HG03342 (cell line): ENCODE data around the gene MAML3.

ENCODE experiments used
- ATAC-seq: cut with Tn5 transposase; IDR thresholded peaks from one replicate; pipeline ENCODE4 v1.9.1; 2021; ENCODE audit warnings: mild to moderate bottlenecking, moderate library complexity; ENCODE audit not compliant: unreplicated experiment

Gene MAML3

GRCh38 chr4:139823746-139824145 is 330.2 kb downstream of the MAML3 start:
- no peak for ATAC-seq

DNA sequence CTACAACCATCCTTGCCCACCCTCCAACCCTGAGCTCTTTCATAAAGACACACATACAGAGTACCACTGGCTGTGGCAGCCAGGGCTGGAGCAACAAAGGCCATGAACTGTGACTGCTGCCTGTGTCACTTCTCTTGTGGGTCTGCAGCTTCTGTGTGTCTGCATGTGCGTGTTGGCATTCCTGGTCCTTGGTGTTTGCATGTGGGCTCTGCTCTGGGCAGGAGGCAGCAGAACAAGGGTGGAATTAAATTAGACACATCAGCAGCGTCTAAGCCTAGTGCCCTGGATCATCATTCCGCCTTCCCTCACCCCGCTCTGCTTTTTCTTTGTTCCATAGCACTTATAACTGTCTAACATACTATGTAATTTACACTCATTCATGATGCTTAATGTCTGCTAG is 330.6 kb downstream of the MAML3 start:
- ATAC-seq: no peak

GRCh38 chr4:139822391-139822790 is 331.6 kb downstream of the MAML3 start:
- ATAC-seq: no peak

- no peak for ATAC-seq
Observed at GRCh38 chr4:139819082-139819481, 334.9 kb downstream of the MAML3 start.

DNA sequence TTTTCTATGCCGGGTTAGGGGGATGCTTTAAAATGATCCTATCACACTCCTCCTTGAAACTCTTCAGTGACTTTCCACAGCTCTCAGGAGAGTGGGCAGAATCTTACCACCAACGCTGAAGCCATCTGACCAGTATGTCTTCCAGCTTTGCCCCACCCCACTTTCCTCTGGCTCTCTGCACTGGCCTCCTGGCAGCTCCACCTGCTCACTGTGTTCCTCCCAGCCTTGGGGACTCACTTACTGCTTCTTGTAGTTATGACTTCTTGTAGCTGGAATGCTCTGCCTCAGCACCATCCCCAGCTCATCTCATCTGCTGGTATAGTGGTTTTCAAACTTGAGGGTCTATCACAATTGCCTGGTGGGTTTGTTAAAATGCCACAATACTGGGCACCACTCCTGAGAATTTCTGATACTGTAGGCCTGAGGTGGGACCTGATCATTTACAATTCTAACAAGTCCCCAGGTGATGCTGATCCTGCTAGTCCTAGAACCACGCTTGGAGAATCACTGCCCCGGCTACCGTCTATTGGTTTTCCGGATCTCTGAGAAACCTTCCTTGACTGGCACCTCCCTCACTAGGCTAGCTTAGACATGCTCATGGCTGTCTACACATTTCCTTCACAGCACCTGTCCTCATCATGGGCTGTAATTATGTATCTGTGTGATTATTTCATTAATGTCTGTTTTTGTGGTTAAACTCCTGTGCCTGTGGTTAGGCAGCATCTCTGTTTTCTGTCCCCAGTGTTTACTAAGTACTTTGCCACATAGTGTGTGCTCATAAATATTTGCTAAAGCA is 336.1 kb downstream of the MAML3 start:
- no peak for ATAC-seq

GRCh38 chr4:139816856-139817255 is 337.1 kb downstream of the MAML3 start:
- no peak for ATAC-seq

- no peak for ATAC-seq
Observed at GRCh38 chr4:139815778-139816601, 338.0 kb downstream of the MAML3 start.

DNA sequence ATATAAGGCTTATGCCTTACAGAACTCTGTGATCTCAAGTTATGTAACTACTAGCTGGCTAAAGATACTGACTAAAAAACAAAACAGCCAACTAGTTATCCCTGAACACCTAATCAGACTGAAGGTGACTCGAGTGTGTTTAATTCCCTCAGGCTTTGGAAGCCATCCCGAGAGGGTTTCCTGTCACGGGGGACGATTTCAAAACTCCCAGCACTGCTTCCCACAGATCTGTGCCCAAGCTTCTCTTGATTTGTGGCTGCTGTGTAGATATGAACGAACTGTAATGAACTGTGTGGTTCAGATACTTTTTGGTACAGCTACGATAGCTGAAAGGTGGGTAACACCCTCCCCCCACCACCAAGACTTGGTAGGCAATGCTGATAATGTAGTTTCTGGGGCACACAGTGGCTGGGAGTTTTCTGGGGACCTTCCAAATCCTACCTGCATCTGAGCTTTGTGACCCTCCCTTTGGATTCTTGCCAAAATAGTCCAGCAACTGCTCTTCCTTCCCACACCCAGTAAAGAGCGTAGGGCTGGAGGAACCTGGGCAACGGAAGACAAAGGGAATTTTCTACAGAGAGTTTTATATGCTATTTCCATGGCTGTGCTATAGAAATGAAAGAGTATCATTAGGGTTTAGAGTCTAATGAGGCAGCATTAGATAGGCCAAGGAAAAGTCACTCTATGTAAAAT is 339.5 kb downstream of the MAML3 start:
- ATAC-seq: no peak

GRCh38 chr4:139813881-139814280 is 340.1 kb downstream of the MAML3 start:
- no peak for ATAC-seq

- no peak for ATAC-seq
Observed at GRCh38 chr4:139810710-139811109, 343.3 kb downstream of the MAML3 start.

DNA sequence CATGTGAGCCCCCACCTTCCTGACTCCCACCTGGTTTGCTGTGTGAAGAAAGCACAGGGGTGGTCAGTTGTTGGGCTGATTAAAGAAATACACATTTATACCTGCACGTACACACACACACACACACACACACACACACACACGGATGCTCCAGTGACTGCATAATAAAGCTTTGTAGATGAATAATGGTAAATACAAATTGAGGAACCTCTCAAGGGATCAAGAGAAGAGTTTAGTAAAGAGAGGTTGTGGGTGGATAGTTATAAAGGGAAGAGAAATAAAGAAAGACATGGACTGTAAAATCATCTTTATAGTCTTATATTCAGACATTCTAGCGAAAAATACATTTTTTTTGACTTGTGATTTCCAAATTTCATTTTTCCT is 344.2 kb downstream of the MAML3 start:
- ATAC-seq: no peak

DNA sequence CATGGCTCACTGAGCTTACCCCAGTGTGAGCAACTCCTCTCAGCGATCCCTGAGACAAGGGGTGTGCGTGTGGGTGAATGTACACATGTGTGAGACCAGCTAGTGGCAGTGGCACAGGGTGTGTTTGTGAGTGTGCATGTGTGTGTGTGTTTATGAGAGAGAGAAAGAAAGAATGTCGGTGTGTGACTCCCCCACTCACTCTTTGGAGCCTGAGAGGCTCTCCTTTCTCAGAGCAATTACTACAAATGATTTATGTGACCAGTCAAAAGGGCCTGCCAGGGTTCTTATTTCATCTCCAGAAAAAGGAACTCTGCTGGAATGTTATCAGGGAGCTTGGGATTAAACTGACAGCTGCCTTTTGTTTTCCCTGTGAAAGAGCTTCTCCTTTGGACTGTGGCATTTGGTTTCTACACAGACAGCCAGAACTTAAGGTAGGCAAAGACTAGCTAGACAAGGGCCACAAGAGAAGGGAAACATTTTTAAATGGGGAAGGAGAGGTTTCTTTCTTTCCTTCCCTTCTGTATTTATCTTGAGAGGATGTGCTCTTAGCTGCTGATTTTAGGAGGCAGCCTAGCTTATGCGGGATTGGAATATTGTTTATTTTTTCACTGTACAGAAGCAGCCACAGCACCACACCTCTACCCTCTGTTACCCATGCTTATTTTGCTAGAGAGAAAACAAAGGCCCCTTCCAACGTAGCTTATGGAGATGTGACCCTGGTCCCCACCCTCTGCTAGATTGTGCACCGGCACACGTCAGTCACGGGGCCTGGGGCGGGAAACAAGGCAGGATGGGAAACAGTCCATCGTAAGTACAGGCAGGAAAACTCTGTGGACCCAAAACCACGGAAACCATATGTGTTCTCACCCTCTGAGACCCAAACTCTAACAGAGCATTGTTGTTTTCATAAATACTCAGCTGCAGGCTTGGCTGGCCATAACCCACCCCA is 344.9 kb downstream of the MAML3 start:
- no peak for ATAC-seq

- ATAC-seq: no peak
Observed at GRCh38 chr4:139808381-139808807, 345.6 kb downstream of the MAML3 start.

GRCh38 chr4:139807483-139807882 is 346.5 kb downstream of the MAML3 start:
- ATAC-seq: no peak

DNA sequence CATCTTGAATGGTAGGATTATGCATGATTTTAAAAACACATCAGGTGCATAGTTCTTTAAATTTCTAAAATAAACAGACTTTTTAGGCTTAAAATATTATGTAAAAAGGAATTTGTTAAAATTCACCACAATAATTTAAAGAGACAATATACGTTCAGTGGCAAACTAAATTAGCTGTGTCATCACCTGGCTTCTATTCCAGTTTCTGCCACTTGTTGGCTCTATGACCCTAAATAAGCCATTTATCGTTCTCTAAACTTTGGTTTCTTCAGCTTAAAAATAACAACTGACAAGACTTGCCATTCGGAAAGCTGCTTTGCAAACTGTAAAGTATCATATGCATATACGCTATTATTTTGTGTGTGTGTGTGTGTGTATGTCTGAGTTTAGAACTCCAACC is 347.1 kb downstream of the MAML3 start:
- ATAC-seq: no peak

- ATAC-seq: no peak
Observed at GRCh38 chr4:139802931-139803330, 351.1 kb downstream of the MAML3 start.

GRCh38 chr4:139802488-139802887 is 351.5 kb downstream of the MAML3 start:
- ATAC-seq: no peak

DNA sequence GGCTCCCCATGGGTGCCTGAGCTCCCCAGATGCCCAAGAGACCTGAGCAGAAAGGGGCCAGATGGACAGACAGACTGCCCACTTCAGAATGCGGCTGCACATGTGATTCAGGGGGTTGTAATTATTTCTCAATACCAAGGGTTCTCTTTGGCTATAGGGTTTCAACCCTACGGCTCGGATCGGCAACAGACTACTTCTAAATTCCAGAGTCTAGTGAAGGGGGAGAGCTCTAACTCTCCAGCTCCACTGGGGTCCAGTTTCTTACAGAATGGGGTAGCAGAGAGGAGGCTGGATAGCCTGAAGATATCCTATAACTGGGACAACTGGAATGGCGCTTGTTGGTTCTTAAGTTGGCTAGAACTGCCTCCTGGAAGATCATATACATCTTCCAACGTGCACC is 352.1 kb downstream of the MAML3 start:
- no peak for ATAC-seq

DNA sequence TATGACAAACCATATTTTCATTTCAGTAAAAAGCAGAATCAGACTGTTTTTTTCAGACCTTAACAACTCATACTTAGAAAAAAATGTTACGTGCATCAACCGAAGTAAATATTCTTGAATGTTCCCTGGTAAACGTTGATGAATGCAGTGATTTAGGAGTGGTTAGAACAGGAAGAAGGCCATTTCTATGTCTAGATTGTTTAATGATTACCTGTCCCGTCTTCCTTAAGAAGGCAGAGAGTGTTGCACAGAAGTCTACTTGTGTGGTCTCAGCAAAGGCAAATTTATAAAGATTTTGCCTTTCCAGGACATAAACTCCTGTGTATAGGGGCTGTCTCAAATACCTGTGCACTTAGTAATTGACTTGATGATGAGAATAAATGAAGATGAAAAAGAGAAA is 353.9 kb downstream of the MAML3 start:
- ATAC-seq: no peak

- no peak for ATAC-seq
Observed at GRCh38 chr4:139799615-139800014, 354.4 kb downstream of the MAML3 start.
